ENCODE results near the gene NPC1L1.
"Not testable (repeated sequence)": the region's sequence is repeated elsewhere in the genome, so short reads cannot be mapped to it uniquely, and the experiment has no call there.

Gene NPC1L1

GRCh38 chr7:44534501-44534900 lies 6.6 kb downstream of the NPC1L1 start:
- no peak for DNase-seq

GRCh38 chr7:44534087-44534486 lies 7.0 kb downstream of the NPC1L1 start:
- DNase-seq, result no peak

- DNase-seq, result no peak
Observed at GRCh38 chr7:44533301-44534055, 7.7 kb downstream of the NPC1L1 start.

GRCh38 chr7:44531421-44532380 lies 9.4 kb downstream of the NPC1L1 start:
- DNase-seq, result no peak

GRCh38 chr7:44530990-44531389 lies 10.1 kb downstream of the NPC1L1 start:
- DNase-seq, result no peak

GRCh38 chr7:44524811-44525388 lies 16.2 kb downstream of the NPC1L1 start:
- no peak for DNase-seq

- no peak for DNase-seq
Observed at GRCh38 chr7:44522315-44522714, 18.8 kb downstream of the NPC1L1 start.

GRCh38 chr7:44521347-44522095 lies 19.6 kb downstream of the NPC1L1 start:
- no peak for DNase-seq

GRCh38 chr7:44520574-44520973 lies 20.6 kb downstream of the NPC1L1 start:
- no peak for DNase-seq

- no peak for DNase-seq
Observed at GRCh38 chr7:44519546-44519945, 21.6 kb downstream of the NPC1L1 start.

- DNase-seq, result no peak
Observed at GRCh38 chr7:44518761-44519160, 22.4 kb downstream of the NPC1L1 start.

GRCh38 chr7:44517175-44517574 lies 24.0 kb downstream of the NPC1L1 start:
- no peak for DNase-seq

- no peak for DNase-seq
Observed at GRCh38 chr7:44515590-44516268, 25.4 kb downstream of the NPC1L1 start.

GRCh38 chr7:44512736-44513135 lies 28.4 kb downstream of the NPC1L1 start:
- no peak for DNase-seq

GRCh38 chr7:44511863-44512468 lies 29.2 kb downstream of the NPC1L1 start:
- no peak for DNase-seq

- no peak for DNase-seq
Observed at GRCh38 chr7:44511236-44511635, 29.9 kb downstream of the NPC1L1 start.

GRCh38 chr7:44508328-44509030 lies 32.7 kb downstream of the NPC1L1 start:
- no peak for DNase-seq

GRCh38 chr7:44506592-44507288 lies 34.4 kb downstream of the NPC1L1 start:
- not testable (repeated sequence) for DNase-seq

GRCh38 chr7:44505595-44505994 lies 35.5 kb downstream of the NPC1L1 start:
- no peak for DNase-seq

- no peak for DNase-seq
Observed at GRCh38 chr7:44498230-44498954, 42.7 kb downstream of the NPC1L1 start.

All from midbrain (tissue), 1 donor.